CD4-positive, alpha-beta T cell treated with Interleukin-15 for 4 hours (primary cell): ENCODE measurements around the gene TTLL11.

Experiments
- DNase-seq: peaks from one replicate; pipeline ENCODE4 v3.0.0-alpha.2; 2020; ENCODE audit warnings: low spot score

The TTLL11 gene

DNA sequence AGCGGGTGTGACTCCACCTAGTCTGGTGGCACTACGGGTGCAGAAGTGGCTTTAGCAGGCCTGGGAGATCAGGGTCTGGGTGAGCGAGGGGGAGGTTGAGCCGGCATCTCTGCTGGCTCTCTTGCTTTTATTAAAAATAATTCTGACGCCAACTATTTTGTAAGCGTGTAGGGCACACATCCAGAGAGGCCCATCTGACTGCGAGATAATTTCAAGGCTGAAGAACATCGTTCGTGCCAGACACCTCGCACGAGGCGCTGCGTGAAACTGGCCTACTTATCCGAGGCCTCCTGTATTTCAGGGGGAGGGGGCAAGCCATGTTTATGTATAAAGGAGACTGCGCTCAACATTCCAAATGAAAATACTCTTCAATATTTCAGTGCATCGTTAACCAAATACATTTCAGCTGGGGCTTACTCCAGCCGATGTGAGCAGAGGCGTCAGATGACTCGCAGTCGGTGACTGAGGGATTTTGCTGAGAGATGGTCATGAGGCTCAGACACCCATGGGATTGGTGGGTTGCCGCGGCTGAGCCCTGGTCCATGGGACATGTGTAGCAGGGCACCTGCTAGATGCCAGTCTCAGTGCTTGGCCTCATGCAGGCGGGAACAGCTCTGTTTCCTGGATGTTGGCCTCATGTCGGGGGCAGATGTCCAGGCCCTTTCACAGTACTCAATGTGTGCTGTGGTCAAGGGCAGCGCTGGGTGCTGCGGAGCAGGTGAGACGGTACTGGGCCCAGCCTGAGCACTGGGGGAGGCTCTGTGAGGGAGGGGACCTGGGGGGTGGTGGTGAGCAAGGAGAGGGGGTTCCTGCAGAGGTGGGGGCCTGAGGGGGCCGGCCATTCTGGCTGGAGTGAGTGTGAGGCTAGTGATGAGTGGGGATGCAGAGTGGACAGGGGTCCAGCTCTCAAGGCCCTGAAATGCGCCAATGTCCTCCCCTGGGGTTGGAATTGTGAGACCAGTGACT, 240.2 kb downstream of the TTLL11 start:
- no peak for DNase-seq

DNA sequence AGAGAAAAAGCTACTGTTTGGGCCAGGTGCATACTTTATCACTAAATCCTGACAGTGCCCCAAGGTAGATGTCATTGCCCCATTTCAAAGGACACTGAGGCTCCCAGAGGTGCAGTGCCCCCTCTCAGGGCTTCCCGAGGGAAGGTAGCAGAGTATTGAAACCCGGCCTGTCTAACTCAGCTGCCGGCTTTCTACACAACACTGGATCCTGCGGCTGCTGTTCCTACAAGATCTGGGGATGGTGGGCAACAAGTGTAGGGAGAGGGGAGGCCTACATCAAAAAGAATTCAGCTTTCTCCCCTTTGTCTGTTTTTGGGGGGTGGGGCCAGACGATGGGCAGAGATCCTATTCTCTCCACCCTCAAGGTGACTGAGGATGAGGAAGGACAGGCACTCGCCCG, 240.9 kb downstream of the TTLL11 start:
- no peak for DNase-seq

DNA sequence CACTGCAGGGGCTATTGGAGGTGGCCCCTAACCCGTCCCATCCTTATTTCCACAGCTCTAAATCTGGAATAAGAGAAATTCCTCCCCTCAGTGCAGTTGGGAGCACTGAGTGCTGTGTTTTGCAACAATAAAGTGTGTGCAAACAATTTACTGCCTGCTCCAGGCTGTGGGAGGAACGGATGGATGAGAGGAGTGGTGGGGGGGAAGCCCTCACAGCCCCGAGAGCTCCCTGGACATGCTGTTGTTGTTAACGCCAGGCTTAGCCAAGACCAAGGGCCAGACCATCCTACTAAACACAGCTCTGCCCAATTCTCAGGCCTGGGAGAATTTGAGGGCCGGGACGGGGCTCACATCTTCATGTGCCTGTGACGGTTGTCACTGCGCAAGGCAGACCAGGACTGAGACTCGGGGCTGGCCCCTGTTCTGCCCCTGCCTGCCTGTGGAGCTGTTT, 241.4 kb downstream of the TTLL11 start:
- no peak for DNase-seq

DNA sequence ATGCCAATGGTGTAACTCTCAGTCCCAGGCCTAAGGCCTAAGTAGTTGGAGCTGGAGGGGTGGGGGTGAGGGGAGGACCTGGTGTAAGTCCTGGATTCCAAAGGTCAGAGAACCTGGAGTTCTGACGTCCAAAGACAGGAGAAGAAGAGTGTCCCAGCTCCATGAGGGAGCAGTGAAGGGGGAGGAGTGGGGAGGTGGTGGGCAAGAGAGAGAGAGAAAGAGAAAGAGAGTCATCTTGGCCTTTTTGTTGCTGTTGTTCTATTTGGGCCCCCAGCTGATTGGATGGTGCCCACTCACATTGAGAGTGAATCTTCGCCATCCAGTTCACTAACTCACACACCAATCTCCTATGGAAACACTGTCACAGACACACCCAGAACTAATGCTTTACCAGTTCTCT, 242.7 kb downstream of the TTLL11 start:
- DNase-seq = no peak

DNA sequence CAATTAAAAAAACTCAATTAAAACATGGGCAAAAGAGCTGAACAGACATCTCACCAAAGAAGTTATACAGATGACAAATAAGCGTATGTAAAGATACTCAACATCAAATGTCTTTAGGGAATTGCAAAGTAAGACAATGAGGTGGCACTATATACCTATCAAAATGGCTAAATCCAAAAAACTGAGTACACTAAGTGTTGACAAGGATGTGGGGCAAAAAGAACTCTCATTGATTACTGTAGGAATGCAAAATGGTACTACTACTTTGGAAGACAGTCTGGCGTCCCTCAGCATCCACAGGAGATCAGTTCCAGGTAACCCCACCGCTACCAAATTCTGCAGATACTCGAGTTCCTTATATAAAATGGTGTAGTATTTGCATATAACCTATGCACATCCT, 243.6 kb downstream of the TTLL11 start:
- DNase-seq = no peak

DNA sequence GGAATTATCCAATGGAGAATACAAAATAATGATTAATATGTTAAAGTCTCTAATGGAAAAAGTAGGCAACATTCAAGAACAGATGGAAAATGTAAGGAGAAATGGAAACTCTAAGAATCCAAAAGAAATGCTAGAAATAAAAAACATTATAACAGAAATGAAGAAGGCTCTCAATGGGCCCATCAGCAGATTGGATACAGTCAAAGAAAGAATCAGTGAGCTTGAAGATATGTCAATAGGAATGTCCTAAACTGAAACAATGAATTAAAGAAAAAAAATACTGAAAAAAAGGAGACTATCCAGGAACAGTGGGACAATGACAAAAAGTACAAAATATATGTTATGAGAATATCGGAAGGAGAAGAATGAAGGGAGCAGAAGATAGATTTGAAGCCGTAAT, 248.5 kb downstream of the TTLL11 start:
- no peak for DNase-seq

DNA sequence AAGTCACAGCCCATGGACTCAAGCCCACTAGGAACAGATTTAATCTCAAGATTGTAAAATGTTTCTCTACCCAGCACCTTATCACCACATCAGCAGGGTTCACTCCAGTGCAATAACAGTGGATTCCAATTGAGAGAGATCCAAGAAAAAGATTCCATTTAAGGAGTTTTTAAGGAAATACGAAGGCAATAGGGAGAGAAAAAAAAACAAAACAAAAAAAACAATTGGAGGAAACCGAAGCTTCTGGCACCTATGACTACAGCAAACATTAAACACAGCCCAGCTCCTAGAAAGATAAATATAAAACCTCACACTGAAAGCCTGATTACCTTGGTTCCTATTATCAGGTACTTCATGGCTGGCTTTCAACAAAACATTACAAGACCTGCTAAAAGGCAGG, 249.0 kb downstream of the TTLL11 start:
- no peak for DNase-seq

DNA sequence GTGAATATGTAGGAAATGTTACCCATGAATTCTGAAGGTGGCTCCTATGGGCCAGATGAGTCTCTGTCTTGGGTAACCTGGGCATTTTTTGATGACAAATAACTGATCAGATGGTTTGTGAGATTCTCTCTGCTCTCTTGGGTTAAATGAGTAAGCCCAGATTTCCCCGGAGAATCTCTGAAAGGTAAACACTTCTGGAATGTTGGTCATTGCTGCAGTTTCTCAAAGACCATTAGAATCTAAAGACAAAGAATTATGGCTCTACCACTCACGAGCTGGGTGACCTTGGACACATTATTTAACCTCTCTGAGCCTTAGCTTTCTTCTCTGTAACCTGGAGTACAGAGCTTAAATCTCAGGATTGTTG, 250.5 kb downstream of the TTLL11 start:
- DNase-seq = no peak

DNA sequence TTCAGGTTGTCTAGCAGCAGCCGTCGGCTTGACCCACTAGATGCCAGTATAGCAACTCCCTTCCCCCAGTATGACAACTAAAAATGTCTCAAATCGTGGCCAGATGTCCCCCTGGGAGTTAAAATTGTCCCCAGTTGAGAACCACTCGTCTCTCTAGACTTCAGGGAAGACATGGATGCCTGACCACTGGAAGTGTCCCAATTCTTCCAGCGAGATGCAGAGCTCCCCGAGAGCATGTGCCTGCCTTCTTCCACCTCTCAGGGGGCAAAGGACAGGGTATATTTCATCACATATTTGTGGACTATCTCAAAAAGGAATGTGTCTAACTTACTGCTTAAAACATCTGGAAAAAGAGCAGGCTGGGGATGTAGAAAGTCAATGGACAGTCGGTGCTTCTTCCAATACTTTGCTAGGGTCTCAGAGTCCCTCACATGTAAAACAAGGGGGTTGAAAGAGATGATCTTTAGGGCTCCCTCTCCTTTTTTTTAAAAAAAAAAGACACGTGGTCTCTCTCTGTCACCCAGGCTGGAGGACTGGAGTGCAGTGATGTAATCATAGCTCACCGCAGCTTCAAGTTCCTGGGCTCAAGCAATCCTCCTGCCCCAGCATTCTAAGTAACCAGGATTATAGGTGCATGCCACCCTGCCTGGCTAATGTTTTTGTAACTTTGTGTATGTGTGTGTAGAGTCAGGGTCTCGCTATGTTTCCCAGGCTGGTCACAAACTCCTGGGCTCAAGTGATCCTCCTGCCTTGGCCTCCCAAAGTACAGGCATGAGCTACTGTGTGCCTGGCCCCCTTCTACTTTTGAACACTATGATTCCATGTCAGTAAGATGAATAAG, 251.1 kb downstream of the TTLL11 start:
- no peak for DNase-seq

DNA sequence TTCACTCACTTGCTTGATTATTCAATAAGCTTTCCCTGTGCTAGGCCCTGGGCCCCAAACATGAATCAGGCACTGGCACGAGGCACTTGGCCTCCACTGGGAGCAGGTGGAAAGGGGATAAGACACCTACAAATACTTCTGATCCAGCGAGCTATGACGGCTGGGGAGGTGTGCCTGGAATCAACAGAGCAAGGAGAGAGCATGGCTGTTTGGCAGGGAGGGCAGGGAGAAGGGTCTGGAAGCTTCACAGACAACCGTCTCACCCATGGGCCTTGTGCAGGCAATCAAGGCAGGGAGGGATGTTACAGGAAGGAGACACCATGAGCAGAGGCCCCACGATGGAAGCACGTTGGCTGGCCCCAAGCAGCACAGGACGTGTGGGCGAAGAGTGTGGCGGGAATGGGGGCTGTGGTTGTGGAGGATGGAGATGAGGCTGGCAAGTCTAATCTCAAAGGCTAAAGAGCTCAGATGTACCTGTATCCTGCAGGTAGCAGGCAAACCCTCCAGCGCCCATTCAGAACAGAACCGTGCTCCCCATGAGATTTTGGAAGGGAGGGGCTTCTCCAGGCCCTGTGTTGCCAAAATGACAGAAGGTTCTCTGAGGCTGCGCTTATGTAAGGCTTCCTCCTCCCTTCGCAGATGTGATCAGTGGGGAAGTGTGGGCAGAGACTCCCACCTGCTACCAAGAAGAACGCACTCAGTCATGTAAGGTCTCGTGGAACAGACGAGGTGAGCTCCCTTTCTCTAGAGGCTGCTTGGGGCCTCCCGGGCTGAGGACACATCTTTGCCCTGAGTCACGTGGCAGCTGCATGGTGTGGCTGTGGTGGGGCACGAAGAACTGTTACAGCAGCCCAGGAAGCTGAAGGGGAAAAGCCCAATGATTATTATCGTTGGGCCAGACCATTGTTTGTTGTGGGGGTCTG, 252.0 kb downstream of the TTLL11 start:
- DNase-seq = no peak

DNA sequence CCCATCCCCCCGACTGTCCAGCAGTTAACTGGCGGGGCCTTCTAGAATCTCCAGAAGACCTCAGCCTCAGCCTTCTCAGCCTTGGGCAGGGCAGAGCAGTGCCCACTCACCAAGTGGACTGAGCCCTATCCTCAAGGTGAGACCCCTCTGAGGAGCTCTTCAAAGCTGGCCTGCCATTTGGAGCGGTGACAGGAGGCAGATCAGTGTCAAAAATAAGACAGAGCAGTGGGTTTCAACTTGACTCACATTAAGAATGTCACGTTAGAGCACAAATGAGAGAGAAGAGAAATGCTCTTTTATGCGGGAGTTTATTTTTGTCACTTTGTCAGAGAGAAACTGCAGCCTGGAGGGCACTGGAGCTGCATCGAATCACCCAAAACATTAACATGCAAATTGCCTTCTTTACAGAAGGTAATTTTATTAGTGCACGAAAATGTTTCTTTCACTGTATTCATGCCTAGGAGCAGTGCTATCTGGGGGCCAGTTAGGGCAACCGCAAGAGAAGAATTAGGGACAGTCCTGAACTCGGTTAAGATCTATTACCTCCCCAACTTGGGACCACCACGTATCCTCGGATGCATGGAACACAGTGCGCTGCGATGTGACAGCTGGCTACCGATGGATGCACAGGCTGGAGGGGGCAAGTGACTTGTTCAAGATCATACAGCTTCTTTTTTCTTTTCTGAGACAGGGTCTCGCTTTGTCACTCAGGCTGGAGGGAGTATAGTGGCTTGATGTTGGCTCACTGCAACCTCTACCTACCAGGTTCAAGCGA, 253.2 kb downstream of the TTLL11 start:
- no peak for DNase-seq

DNA sequence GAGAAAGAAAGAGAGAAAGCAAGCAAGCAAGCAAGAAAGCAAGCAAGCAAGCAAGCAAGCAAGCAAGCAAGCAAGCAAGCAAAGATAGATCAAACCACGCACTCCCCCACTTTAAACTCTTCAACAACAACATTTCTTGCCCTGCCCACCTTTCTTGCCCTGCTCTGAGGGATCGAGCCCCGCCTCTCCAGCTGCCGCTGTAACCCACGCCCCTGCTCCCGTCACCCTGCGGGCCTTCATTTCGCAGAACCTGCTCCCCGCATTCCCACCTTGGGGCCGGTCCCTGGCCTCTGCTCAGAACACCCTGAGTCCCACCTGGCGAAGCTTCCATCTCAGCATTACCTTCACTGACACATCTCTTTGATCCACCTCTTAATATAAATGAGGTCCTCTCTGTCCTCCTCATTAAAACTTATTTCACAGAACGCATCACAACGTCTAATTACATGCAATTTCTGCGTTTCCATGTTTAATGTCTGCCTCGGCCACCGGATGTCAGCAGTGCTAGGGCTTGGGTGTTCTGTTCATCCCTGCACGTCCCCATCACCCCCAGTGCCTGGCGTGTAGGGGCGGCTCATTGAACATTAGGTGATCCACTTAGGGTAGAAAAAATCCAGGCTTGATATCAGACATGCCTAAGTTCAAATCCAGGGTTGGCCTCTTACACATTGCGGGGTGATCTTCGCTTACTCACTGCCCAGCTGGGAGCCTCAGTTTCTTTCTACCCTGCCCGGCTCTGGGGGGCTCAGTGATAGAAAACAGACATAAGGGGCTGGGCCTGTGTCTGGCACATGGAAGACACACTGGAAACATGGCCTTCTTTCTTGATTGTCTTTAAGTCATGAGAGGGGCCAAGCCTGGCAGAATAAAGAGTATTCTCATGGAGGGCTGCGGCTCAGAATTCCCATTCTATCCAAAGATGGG, 254.1 kb downstream of the TTLL11 start:
- DNase-seq = no peak

DNA sequence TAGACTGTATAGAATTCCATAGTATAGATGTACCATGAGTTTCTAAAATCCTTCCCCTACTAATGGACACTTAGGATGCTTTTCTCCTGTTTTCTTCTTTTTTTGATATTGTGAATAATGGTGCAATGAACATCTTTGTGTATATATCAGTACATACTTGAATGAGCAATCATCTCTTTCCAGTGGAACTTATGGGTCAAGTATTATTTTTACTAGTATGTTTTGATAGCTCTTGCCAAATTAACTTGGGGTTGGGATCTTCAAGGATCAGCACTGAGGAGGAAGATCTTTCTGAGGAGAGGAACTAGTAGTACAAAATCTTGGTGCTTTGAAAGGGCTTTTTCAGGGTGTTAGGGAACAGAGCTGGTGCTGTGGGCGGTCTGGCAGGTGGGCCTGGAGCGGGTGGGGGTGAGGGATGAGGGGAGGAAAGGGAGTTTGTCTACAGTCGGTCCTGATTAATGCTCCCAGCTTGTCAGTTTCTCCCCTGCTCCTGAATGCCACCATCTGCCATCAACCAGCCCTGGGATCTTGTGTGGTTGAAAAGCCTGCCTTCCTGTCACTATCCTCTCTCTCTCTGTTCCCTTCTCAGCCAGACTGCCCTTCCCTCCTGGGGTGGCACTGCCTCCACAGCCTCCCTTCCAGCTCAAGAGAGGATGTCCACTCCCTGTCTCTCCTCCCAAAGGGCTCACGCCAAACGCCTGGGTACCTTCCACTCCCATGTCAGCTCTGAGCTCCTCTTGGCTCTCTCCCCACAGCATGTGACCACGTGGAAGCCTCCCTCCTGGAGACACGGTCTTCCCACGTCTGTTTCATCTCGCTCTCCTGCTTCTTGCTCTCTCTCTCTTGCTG, 255.8 kb downstream of the TTLL11 start:
- DNase-seq = no peak

DNA sequence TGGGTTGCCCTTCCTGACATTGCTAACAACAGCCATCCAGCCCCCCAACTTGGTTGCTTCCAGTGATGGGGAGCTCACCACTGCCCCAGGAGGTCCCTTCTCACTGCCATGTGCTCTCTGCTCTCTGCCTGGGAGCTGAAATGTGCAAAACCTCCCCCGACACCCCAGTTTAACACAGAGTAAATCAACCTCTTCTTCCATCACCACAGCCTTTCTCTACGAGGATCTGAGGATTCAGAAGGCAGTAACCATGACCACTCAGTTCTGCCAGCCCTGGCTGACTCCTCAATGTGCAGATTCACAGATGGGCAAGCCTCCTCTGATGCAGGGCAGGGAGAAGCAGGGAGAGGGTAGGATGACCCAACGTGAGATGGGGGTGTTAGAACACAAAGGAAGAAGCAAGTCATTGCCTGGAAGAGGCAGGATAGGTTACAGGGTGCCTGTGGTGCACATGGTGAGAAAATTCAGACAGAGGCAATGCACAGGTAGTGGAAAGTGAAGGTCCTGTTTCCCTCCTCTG, 256.7 kb downstream of the TTLL11 start:
- DNase-seq = no peak

DNA sequence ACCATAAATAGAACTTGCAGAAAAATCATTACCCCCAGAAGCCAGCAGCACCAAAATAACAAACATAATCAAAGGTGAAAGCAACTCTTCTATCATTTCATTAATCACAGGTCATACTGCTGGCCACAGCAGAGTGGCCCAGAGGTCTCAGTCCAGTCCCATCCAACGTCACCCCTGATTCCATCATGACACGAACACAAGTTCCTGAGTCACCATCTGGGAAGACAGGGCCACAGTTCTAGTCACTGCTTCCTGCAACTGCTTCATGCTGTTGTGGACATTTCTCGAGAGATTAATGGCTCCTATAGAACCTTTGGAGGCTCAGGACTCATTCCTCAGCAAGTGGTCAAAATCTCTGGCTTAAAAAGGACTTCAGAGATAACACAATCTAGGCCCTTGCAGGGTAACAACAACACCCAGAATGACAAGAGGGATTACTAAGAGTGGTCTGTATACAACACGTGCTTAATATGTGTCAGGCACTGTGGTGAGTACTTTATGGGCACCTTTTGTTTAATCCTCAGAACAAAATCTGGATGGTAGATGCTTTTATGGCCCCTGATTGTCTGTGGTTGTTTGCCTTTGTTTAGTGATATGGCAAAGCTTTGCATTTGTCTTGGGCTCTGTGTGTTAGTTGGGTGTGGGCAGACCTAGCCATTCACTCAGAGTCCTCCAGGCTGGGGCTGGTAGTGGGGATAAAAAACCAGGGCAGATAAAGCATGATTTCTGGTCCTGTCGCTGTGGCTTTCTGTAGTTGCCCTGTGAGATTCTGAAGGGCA, 257.3 kb downstream of the TTLL11 start:
- no peak for DNase-seq

DNA sequence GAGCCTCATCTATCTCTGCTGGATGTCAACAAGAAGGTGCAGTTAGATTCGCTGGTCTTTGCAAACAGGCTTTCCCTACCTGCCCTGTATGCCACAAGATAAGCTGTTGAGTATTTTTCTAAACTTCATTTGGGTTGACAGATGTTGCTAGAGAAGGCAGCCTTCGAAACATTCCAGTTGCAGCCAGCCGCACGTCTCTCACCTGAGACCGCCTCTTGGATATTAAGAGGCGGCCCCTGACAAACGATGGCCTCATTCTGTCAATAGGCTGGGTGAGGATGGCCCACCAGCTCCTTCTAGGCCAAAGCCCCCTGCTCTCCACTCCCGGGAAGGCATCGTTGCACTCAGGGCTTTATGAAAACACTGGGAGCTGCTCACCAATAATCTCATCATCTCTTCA, 260.0 kb downstream of the TTLL11 start:
- no peak for DNase-seq

DNA sequence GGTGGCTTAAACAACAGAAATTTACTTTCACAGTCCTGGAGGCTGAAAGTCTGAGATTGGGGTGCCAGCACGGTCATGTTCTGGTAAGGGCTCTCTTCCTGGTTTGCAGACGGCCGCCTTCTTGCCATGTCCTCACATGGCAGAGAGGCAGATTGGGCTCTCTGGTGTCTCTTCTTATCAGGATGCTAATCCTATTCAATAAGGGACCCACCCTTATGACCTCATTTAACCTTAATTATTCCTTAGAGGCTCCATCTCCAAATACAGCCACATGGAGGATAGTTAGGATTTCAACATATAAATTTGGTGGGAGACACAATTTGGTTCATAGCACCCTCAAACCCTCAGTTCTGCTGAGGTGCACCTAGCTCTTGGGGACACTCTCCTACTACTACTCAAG, 261.2 kb downstream of the TTLL11 start:
- DNase-seq = no peak
